ENCODE data around the gene PIK3C2G. TPM values are rescaled to one million over a fixed set of nuclear protein-coding genes. Genes with fewer than 3 reads are reported as not detected.

PIK3C2G gene
- total RNA-seq, 1 experiment from 2014 or later: 0.10 TPM

GRCh38 chr12:18267427-18268099, 6.2 kb downstream of the PIK3C2G start:
- DNase-seq (ENCODE audit: extremely low read depth, low read depth): no peak

- no peak for DNase-seq (ENCODE audit: extremely low read depth, low read depth)
Measured at GRCh38 chr12:18270958-18271460, 9.7 kb downstream of the PIK3C2G start.

GRCh38 chr12:18275981-18276380, 14.7 kb downstream of the PIK3C2G start:
- no peak for DNase-seq (ENCODE audit: extremely low read depth, low read depth)

- DNase-seq (ENCODE audit: extremely low read depth, low read depth): no peak
Measured at GRCh38 chr12:18277196-18277595, 15.9 kb downstream of the PIK3C2G start.

GRCh38 chr12:18280728-18281127, 19.4 kb downstream of the PIK3C2G start:
- DNase-seq (ENCODE audit: extremely low read depth, low read depth): no peak

- DNase-seq (ENCODE audit: extremely low read depth, low read depth): no peak
Measured at GRCh38 chr12:18281941-18282340, 20.6 kb downstream of the PIK3C2G start.

GRCh38 chr12:18283831-18284230, 22.5 kb downstream of the PIK3C2G start:
- no peak for DNase-seq (ENCODE audit: extremely low read depth, low read depth)

GRCh38 chr12:18284386-18284785, 23.1 kb downstream of the PIK3C2G start:
- DNase-seq (ENCODE audit: extremely low read depth, low read depth): no peak

- DNase-seq (ENCODE audit: extremely low read depth, low read depth): no peak
Measured at GRCh38 chr12:18285161-18285560, 23.8 kb downstream of the PIK3C2G start.

GRCh38 chr12:18290386-18290785, 29.1 kb downstream of the PIK3C2G start:
- no peak for DNase-seq (ENCODE audit: extremely low read depth, low read depth)

GRCh38 chr12:18294889-18295288, 33.6 kb downstream of the PIK3C2G start:
- DNase-seq (ENCODE audit: extremely low read depth, low read depth): no peak

- no peak for DNase-seq (ENCODE audit: extremely low read depth, low read depth)
Measured at GRCh38 chr12:18296201-18296908, 35.0 kb downstream of the PIK3C2G start.

- DNase-seq (ENCODE audit: extremely low read depth, low read depth): no peak
Measured at GRCh38 chr12:18296909-18297280, 35.6 kb downstream of the PIK3C2G start.

GRCh38 chr12:18297902-18298301, 36.6 kb downstream of the PIK3C2G start:
- DNase-seq (ENCODE audit: extremely low read depth, low read depth): no peak

GRCh38 chr12:18302809-18303430, 41.6 kb downstream of the PIK3C2G start:
- no peak for DNase-seq (ENCODE audit: extremely low read depth, low read depth)

GRCh38 chr12:18304609-18305008, 43.3 kb downstream of the PIK3C2G start:
- no peak for DNase-seq (ENCODE audit: extremely low read depth, low read depth)

GRCh38 chr12:18306311-18306710, 45.0 kb downstream of the PIK3C2G start:
- no peak for DNase-seq (ENCODE audit: extremely low read depth, low read depth)

GRCh38 chr12:18313306-18313705, 52.0 kb downstream of the PIK3C2G start:
- no peak for DNase-seq (ENCODE audit: extremely low read depth, low read depth)

GRCh38 chr12:18320036-18320617, 58.8 kb downstream of the PIK3C2G start:
- DNase-seq (ENCODE audit: extremely low read depth, low read depth): peak; percentile 70

GRCh38 chr12:18320976-18321375, 59.7 kb downstream of the PIK3C2G start:
- no peak for DNase-seq (ENCODE audit: extremely low read depth, low read depth)

GRCh38 chr12:18323159-18323558, 61.8 kb downstream of the PIK3C2G start:
- DNase-seq (ENCODE audit: extremely low read depth, low read depth): no peak

Data from NCI-H460 (cell line).